ENCODE results near the gene CHI3L2. TPM values are rescaled to one million over a fixed set of nuclear protein-coding genes. Genes with fewer than 3 reads are reported as not detected.
A peak's percentile ranks its signal among the peaks of the same experiment; 100 is the strongest.

CHI3L2 gene
- total RNA-seq, 1 experiment from 2014 or later: not detected

DNA sequence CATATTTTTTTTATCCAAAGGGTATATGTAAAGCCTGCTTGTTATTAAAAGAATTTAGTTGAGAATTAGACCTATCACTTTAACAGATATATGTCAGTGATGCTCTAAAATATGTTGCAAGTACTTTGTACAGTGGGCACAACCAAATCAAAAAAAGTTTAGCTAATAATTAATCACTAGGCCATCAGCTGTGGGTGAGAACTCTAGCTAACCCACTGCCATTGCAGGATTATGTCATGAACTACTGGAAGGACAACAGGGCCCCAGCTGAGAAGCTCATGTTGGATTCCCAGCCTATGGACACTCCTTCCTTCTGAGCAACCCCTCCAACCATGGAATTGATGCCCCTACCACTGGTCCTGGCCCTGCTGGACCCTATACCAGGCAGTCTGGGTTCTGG is 56.3 kb downstream of the CHI3L2 start:
- no peak overlapping the region for H3K4me3 ChIP-seq
- H2AFZ ChIP-seq: no peak overlapping the region
- intact Hi-C loops (cut with micrococcal nuclease; ENCODE audit: unreplicated experiment): no loop called here
- peaks cover 8% of the 10 kb centered on the region; the same call in 1 of the 2 replicates for H3K4me1 ChIP-seq (replicated peaks; ENCODE audit: insufficient read depth)
- H3K9me3 ChIP-seq (ENCODE audit: insufficient read depth, low read depth): no peaks in the 10 kb centered on the region
- H4K20me1 ChIP-seq (ENCODE audit: insufficient read depth): no peaks in the 10 kb centered on the region
- H3F3A ChIP-seq (ENCODE audit: insufficient read depth, low read depth): no peaks in the 10 kb centered on the region
- POLR2A ChIA-PET (ENCODE audit: unreplicated experiment): no interaction called here
- no peak for DNase-seq
- H3K36me3 ChIP-seq (ENCODE audit: low read depth): no peaks in the 10 kb centered on the region
- no peak for TF ChIP-seq EZH2 (IDR thresholded peaks at IDR 0.05; ENCODE audit: low read depth)
- TF ChIP-seq, protein P1, sequence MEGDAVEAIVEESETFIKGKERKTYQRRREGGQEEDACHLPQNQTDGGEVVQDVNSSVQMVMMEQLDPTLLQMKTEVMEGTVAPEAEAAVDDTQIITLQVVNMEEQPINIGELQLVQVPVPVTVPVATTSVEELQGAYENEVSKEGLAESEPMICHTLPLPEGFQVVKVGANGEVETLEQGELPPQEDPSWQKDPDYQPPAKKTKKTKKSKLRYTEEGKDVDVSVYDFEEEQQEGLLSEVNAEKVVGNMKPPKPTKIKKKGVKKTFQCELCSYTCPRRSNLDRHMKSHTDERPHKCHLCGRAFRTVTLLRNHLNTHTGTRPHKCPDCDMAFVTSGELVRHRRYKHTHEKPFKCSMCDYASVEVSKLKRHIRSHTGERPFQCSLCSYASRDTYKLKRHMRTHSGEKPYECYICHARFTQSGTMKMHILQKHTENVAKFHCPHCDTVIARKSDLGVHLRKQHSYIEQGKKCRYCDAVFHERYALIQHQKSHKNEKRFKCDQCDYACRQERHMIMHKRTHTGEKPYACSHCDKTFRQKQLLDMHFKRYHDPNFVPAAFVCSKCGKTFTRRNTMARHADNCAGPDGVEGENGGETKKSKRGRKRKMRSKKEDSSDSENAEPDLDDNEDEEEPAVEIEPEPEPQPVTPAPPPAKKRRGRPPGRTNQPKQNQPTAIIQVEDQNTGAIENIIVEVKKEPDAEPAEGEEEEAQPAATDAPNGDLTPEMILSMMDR (conservative IDR thresholded peaks at IDR 0.05): no peak
- CTCF ChIA-PET: no interaction called here
- H3K27me3 ChIP-seq (ENCODE audit: insufficient read depth, low read depth): no peaks in the 10 kb centered on the region
- H3K27ac ChIP-seq: no peak overlapping the region
- H3K4me2 ChIP-seq: no peak overlapping the region
- no peaks in the 10 kb centered on the region for H3K79me2 ChIP-seq (ENCODE audit: low read depth)
- no peaks in the 10 kb centered on the region for H3K9me2 ChIP-seq (ENCODE audit: insufficient read depth)
- no TSS peak for BruUV-seq (replicated peaks)

GRCh38 chr1:111285879-111286278 is 58.4 kb downstream of the CHI3L2 start:
- Histone ChIP-seq H3K27me3 (ENCODE audit: insufficient read depth, low read depth) (no peaks in the 10 kb centered on the region), H3K4me2 (no peak overlapping the region), H3K4me3 (no peak overlapping the region), H4K20me1 (ENCODE audit: insufficient read depth) (no peaks in the 10 kb centered on the region), H3K9me3 (ENCODE audit: insufficient read depth, low read depth) (no peaks in the 10 kb centered on the region), H3K9me2 (ENCODE audit: insufficient read depth) (no peaks in the 10 kb centered on the region), H2AFZ (no peak overlapping the region), H3K27ac (no peak overlapping the region), H3K36me3 (ENCODE audit: low read depth) (no peaks in the 10 kb centered on the region), H3K79me2 (ENCODE audit: low read depth) (no peaks in the 10 kb centered on the region), H3K4me1 (replicated peaks; ENCODE audit: insufficient read depth) (peaks cover 10% of the 10 kb centered on the region; the same call in 1 of the 2 replicates), H3F3A (ENCODE audit: insufficient read depth, low read depth) (no peaks in the 10 kb centered on the region)
- CTCF ChIA-PET: no interaction called here
- no TSS peak for BruUV-seq (replicated peaks)
- POLR2A ChIA-PET (ENCODE audit: unreplicated experiment): no interaction called here
- TF ChIP-seq, protein P1 (conservative IDR thresholded peaks at IDR 0.05): no peak
- no peak for TF ChIP-seq EZH2 (IDR thresholded peaks at IDR 0.05; ENCODE audit: low read depth)
- DNase-seq: peak in 1 of 2 experiments; percentile 64
- intact Hi-C loops (cut with micrococcal nuclease; ENCODE audit: unreplicated experiment): no loop called here

- ChIA-PET CTCF (no interaction called here), POLR2A (ENCODE audit: unreplicated experiment) (no interaction called here)
- intact Hi-C loops (cut with micrococcal nuclease; ENCODE audit: unreplicated experiment): no loop called here
- DNase-seq: no peak
- TF ChIP-seq EZH2 (IDR thresholded peaks at IDR 0.05; ENCODE audit: low read depth): no peak
- TF ChIP-seq, protein P1 (conservative IDR thresholded peaks at IDR 0.05): no peak
- Histone ChIP-seq H3K9me2 (ENCODE audit: insufficient read depth) (no peaks in the 10 kb centered on the region), H3K79me2 (ENCODE audit: low read depth) (no peaks in the 10 kb centered on the region), H3K27ac (no peak overlapping the region), H2AFZ (no peak overlapping the region), H3K27me3 (ENCODE audit: insufficient read depth, low read depth) (no peaks in the 10 kb centered on the region), H3K4me1 (replicated peaks; ENCODE audit: insufficient read depth) (peaks cover 10% of the 10 kb centered on the region; the same call in 1 of the 2 replicates), H3K4me3 (no peak overlapping the region), H4K20me1 (ENCODE audit: insufficient read depth) (no peaks in the 10 kb centered on the region), H3K36me3 (ENCODE audit: low read depth) (no peaks in the 10 kb centered on the region), H3K4me2 (no peak overlapping the region), H3K9me3 (ENCODE audit: insufficient read depth, low read depth) (no peaks in the 10 kb centered on the region), H3F3A (ENCODE audit: insufficient read depth, low read depth) (no peaks in the 10 kb centered on the region)
- BruUV-seq (replicated peaks): no TSS peak
Observed at GRCh38 chr1:111286912-111287311, 59.4 kb downstream of the CHI3L2 start.

Measured in PC-9 (cell line).